Progenitor cell of endocrine pancreas (in vitro differentiated cells): Measurements from ENCODE around the gene ANKRD66. TPM values are rescaled to one million over a fixed set of nuclear protein-coding genes. Genes with fewer than 3 reads are reported as not detected.

Source experiments
- DNase-seq: peaks from one replicate; pipeline ENCODE4 v3.0.0; 2021; ENCODE audit warnings: low spot score; ENCODE audit not compliant: unreplicated experiment
- H3K27ac Mint-ChIP-seq: 2 replicates; pipeline ENCODE4 v1.8.0; 2021; ENCODE audit warnings: mild to moderate bottlenecking, moderate library complexity, mixed read lengths
- H3K27me3 Mint-ChIP-seq: 2 replicates; pipeline ENCODE4 v1.8.0; 2021; ENCODE audit warnings: mixed read lengths
- H3K36me3 Mint-ChIP-seq: 2 replicates; pipeline ENCODE4 v1.8.0; 2022; ENCODE audit warnings: mixed read lengths; ENCODE audit not compliant: insufficient read depth
- H3K4me1 Mint-ChIP-seq: 2 replicates; pipeline ENCODE4 v1.8.0; 2021; ENCODE audit warnings: low read depth, mixed read lengths
- H3K4me3 Mint-ChIP-seq: 2 replicates; pipeline ENCODE4 v1.8.0; 2021; ENCODE audit warnings: low read depth, mild to moderate bottlenecking, moderate library complexity, mixed read lengths
- H3K9me3 Mint-ChIP-seq: 2 replicates; pipeline ENCODE4 v1.8.0; 2021; ENCODE audit warnings: low read depth, mixed read lengths
- total RNA-seq: library from RNA; stranded (reverse); gene quantifications from 2 replicates; pipeline ENCODE4 v1.2.1, GENCODE V29; 2021
- TF ChIP-seq, protein P1 (sequence below): fragments of 200-600 bp; sonication (generic); IDR thresholded peaks from one replicate; pipeline ENCODE4 v1.5.0; 2021; ENCODE audit warnings: antibody characterized with exemption, mild to moderate bottlenecking; ENCODE audit not compliant: unreplicated experiment

Gene ANKRD66
- total RNA-seq, 1 donor from 2014 or later: not detected

DNA sequence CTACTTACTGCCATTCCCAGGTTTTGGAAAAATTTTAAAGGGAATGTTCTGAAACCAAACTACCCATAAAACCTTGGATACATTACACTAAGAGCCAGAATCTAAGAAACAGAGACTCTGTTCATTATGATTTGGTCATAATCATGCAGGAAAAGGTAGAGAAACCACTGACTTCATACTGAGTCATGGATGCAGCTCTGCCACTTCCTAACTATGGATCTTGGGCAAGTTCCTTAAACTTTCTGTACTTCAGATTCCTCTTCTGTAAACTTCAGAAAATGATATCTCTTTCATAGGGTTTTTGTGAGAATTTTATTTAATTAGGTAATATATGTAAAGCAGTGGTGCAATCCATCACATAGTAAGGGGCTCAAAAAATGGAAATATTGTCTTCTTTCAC lies 31.6 kb upstream of the ANKRD66 start:
- H3K4me3 Mint-ChIP-seq: no peak overlapping the region
- H3K27me3 Mint-ChIP-seq: peaks cover 21% of the 10 kb centered on the region
- TF ChIP-seq, protein P1, sequence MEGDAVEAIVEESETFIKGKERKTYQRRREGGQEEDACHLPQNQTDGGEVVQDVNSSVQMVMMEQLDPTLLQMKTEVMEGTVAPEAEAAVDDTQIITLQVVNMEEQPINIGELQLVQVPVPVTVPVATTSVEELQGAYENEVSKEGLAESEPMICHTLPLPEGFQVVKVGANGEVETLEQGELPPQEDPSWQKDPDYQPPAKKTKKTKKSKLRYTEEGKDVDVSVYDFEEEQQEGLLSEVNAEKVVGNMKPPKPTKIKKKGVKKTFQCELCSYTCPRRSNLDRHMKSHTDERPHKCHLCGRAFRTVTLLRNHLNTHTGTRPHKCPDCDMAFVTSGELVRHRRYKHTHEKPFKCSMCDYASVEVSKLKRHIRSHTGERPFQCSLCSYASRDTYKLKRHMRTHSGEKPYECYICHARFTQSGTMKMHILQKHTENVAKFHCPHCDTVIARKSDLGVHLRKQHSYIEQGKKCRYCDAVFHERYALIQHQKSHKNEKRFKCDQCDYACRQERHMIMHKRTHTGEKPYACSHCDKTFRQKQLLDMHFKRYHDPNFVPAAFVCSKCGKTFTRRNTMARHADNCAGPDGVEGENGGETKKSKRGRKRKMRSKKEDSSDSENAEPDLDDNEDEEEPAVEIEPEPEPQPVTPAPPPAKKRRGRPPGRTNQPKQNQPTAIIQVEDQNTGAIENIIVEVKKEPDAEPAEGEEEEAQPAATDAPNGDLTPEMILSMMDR: no peak
- no peak overlapping the region for H3K27ac Mint-ChIP-seq
- no peaks in the 10 kb centered on the region for H3K4me1 Mint-ChIP-seq
- no peaks in the 10 kb centered on the region for H3K9me3 Mint-ChIP-seq
- no peak for DNase-seq
- no peaks in the 10 kb centered on the region for H3K36me3 Mint-ChIP-seq

- TF ChIP-seq, protein P1: no peak
- Mint-ChIP-seq H3K9me3 (no peaks in the 10 kb centered on the region), H3K4me1 (no peaks in the 10 kb centered on the region), H3K4me3 (no peak overlapping the region), H3K27me3 (peaks cover 31% of the 10 kb centered on the region), H3K36me3 (no peaks in the 10 kb centered on the region), H3K27ac (no peak overlapping the region)
- no peak for DNase-seq
Measured at GRCh38 chr6:46719099-46719498, 27.6 kb upstream of the ANKRD66 start.

GRCh38 chr6:46720401-46720800 lies 26.3 kb upstream of the ANKRD66 start:
- Mint-ChIP-seq H3K4me1 (no peaks in the 10 kb centered on the region), H3K36me3 (no peaks in the 10 kb centered on the region), H3K27ac (no peak overlapping the region), H3K9me3 (no peaks in the 10 kb centered on the region), H3K27me3 (peaks cover 35% of the 10 kb centered on the region), H3K4me3 (no peak overlapping the region)
- TF ChIP-seq, protein P1: no peak
- no peak for DNase-seq

GRCh38 chr6:46729787-46730326 lies 16.9 kb upstream of the ANKRD66 start:
- DNase-seq: no peak
- no peaks in the 10 kb centered on the region for H3K9me3 Mint-ChIP-seq
- TF ChIP-seq, protein P1: no peak
- H3K27ac Mint-ChIP-seq: no peak overlapping the region
- H3K4me3 Mint-ChIP-seq: no peak overlapping the region
- H3K27me3 Mint-ChIP-seq: peaks cover 65% of the 10 kb centered on the region
- H3K4me1 Mint-ChIP-seq: peaks cover 6% of the 10 kb centered on the region
- no peaks in the 10 kb centered on the region for H3K36me3 Mint-ChIP-seq

GRCh38 chr6:46730921-46731461 lies 15.7 kb upstream of the ANKRD66 start:
- Mint-ChIP-seq H3K4me3 (no peak overlapping the region), H3K9me3 (no peaks in the 10 kb centered on the region), H3K27ac (no peak overlapping the region), H3K4me1 (peaks cover 8% of the 10 kb centered on the region), H3K36me3 (no peaks in the 10 kb centered on the region), H3K27me3 (peaks cover 70% of the 10 kb centered on the region)
- TF ChIP-seq, protein P1: no peak
- DNase-seq: no peak
